GM23338 (cell line): ENCODE measurements around the gene CALR3.

Experiments
- EZH2 ChIP-seq: fragments of 200-600 bp; sonication (generic); IDR thresholded peaks from one replicate; pipeline ENCODE4 v1.8.0; 2017; ENCODE audit warnings: antibody characterized with exemption, mild to moderate bottlenecking, low read depth; ENCODE audit not compliant: unreplicated experiment
- EZH2phosphoT487 ChIP-seq: fragments of 200-600 bp; sonication (generic); IDR thresholded peaks from one replicate; pipeline ENCODE4 v1.8.1; 2018; ENCODE audit warnings: antibody characterized with exemption; ENCODE audit not compliant: unreplicated experiment
- JUNB ChIP-seq: IDR thresholded peaks from one replicate; pipeline ENCODE4 v1.6.1; 2016; ENCODE audit warnings: antibody characterized with exemption; ENCODE audit not compliant: unreplicated experiment
- NANOG ChIP-seq: IDR thresholded peaks from 2 replicates; pipeline ENCODE4 v1.6.1; 2016; ENCODE audit warnings: antibody characterized with exemption, borderline replicate concordance
- POLR2AphosphoS5 ChIP-seq: IDR thresholded peaks from 2 replicates; pipeline ENCODE4 v1.6.1; 2016; ENCODE audit warnings: antibody characterized with exemption, low read depth
- REST ChIP-seq: IDR thresholded peaks from one replicate; pipeline ENCODE4 v1.6.1; 2018; ENCODE audit warnings: antibody characterized with exemption; ENCODE audit not compliant: unreplicated experiment
- ZNF331 ChIP-seq: fragments of 250-450 bp; sonication (Bioruptor Pico); IDR thresholded peaks from 2 replicates; pipeline ENCODE4 v1.5.0; 2020; ENCODE audit warnings: low read depth, mild to moderate bottlenecking, moderate library complexity
- TF ChIP-seq, protein P1 (sequence below), 2 experiments: fragments of 200-600 bp in 1 of 2; sonication (generic) in 1 of 2; conservative IDR thresholded peaks; 2 replicates each; pipeline versions ENCODE4 v1.5.1 to v1.6.1; 2016 to 2017; ENCODE audit warnings: antibody characterized with exemption in 2 of 2, low read depth in 2 of 2, mild to moderate bottlenecking in 2 of 2, moderate library complexity in 1 of 2
- TF ChIP-seq, protein P2 (sequence below): IDR thresholded peaks from 2 replicates; pipeline ENCODE4 v1.6.1; 2016; ENCODE audit warnings: antibody characterized with exemption

GRCh38 chr19:16477311-16477710 is 18.7 kb downstream of the CALR3 start:
- TF ChIP-seq, protein P1, sequence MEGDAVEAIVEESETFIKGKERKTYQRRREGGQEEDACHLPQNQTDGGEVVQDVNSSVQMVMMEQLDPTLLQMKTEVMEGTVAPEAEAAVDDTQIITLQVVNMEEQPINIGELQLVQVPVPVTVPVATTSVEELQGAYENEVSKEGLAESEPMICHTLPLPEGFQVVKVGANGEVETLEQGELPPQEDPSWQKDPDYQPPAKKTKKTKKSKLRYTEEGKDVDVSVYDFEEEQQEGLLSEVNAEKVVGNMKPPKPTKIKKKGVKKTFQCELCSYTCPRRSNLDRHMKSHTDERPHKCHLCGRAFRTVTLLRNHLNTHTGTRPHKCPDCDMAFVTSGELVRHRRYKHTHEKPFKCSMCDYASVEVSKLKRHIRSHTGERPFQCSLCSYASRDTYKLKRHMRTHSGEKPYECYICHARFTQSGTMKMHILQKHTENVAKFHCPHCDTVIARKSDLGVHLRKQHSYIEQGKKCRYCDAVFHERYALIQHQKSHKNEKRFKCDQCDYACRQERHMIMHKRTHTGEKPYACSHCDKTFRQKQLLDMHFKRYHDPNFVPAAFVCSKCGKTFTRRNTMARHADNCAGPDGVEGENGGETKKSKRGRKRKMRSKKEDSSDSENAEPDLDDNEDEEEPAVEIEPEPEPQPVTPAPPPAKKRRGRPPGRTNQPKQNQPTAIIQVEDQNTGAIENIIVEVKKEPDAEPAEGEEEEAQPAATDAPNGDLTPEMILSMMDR (conservative IDR thresholded peaks at IDR 0.05; ENCODE audit: low read depth in 2 of 2), result no peak
- no peak for TF ChIP-seq JUNB
- TF ChIP-seq EZH2, result no peak
- TF ChIP-seq EZH2phosphoT487, result no peak
- TF ChIP-seq, protein P2, sequence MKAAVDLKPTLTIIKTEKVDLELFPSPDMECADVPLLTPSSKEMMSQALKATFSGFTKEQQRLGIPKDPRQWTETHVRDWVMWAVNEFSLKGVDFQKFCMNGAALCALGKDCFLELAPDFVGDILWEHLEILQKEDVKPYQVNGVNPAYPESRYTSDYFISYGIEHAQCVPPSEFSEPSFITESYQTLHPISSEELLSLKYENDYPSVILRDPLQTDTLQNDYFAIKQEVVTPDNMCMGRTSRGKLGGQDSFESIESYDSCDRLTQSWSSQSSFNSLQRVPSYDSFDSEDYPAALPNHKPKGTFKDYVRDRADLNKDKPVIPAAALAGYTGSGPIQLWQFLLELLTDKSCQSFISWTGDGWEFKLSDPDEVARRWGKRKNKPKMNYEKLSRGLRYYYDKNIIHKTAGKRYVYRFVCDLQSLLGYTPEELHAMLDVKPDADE, result no peak
- TF ChIP-seq NANOG, result no peak
- no peak for TF ChIP-seq POLR2AphosphoS5
- TF ChIP-seq REST, result no peak
- TF ChIP-seq ZNF331 (CRISPR knock-in tag), result no peak
